ENCODE results near the gene C19orf81.

GRCh38 chr19:50661023-50661422 is 11.8 kb downstream of the C19orf81 start:
- TF ChIP-seq CTCF (IDR thresholded peaks at IDR 0.05; ENCODE audit: poor library complexity, severe bottlenecking): no peak
- TF ChIP-seq RAD21 (conservative IDR thresholded peaks at IDR 0.05): no peak
- TF ChIP-seq TAF1 (IDR thresholded peaks at IDR 0.05; ENCODE audit: low read depth): no peak
- no peak for TF ChIP-seq EP300 (conservative IDR thresholded peaks at IDR 0.05; ENCODE audit: poor library complexity, severe bottlenecking)
- TF ChIP-seq POLR2AphosphoS5 (IDR thresholded peaks at IDR 0.05): no peak
- TF ChIP-seq SMC3 (conservative IDR thresholded peaks at IDR 0.05; ENCODE audit: poor library complexity): no peak
- TF ChIP-seq EZH2 (IDR thresholded peaks at IDR 0.05; ENCODE audit: borderline replicate concordance, insufficient read depth, low read length, poor library complexity, severe bottlenecking): no peak
